Parietal lobe (tissue), 1 donor: ENCODE results near the gene LDHD. TPM values are rescaled to one million over a fixed set of nuclear protein-coding genes. Genes with fewer than 3 reads are reported as not detected.

ENCODE experiments used
- total RNA-seq: library from RNA; depleted of rRNA; stranded (reverse); fragments of >200 nt; gene quantifications from one replicate; pipeline ENCODE4 v1.2.3, GENCODE V29; 2014

The LDHD gene
- 1.6 TPM for total RNA-seq

GRCh38 chr16:75116081-75116910 lies at the start of gene LDHD:
Gene LDHD, minus strand, starts transcription at chr16:75116780. Its CDS starts 60 bp downstream, at chr16:75116720.

DNA sequence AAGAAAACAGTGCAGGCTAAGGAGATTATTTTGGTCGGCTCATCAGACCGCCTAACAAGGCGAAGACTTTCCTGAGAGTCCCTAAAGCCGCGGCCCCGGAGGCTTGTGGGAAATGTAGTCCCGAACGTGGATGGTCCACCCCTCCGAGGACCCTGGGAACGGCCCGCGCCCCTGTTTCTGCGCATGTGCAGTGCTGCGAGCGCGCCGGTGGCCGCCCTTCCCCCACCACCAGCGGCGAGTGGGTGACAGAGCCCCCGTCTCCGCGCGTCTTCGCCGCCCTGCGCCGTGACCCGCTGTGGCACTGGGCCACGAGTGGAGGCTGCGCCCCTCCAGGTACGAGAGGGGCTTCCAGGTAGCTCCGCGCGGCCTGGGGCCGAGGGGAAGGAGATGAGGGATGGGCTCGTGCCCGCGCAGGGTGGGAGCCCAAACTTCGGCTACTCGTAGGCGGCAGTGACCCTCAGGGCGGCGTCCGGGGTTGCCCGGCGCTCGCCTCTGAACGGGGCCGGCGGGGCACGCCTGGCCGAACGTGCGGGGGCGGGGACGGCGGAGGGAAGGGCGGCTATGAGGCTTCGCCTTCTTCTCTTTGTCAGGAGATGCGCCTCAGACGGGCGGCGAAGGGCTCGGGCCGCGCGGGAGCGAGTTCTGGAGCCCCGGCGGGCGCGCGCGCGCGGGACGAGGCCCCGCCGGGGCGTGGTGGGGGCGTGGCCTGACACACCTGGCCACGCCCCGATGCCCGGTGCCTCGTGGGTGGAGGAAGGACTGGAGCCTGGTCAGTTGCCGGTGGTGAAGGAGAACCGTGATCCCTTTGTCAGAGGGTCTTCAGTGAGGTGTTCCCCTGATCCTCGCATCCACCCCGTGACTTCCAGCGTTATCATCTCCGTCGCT lies 32.0 kb upstream of the LDHD start, which contains the start of gene ZFP1:
Gene ZFP1 (plus strand): TSS at position 214 of the 885 bp plus-strand sequence. CDS start 4,428 bp downstream, outside the sequence.

Other genes starting within 250 kb of the LDHD start
- 61.0 TPM for gene WDR59, start 131.7 kb downstream of the LDHD start, total RNA-seq
- 42.9 TPM for gene ZNRF1, start 117.8 kb downstream of the LDHD start, total RNA-seq
- gene ZFP1, start 31.7 kb upstream of the LDHD start, total RNA-seq: 55.7 TPM
- gene CTRB2, start 90.4 kb upstream of the LDHD start, total RNA-seq: not detected
- not detected for gene CTRB1, start 102.2 kb upstream of the LDHD start, total RNA-seq
- 28.5 TPM for gene BCAR1, start 134.8 kb upstream of the LDHD start, total RNA-seq